Aorta (tissue), 4 donors: ENCODE data around the gene TYROBP. TPM values are rescaled to one million over a fixed set of nuclear protein-coding genes. Genes with fewer than 3 reads are reported as not detected.

Source experiments
- polyA plus RNA-seq, 2 donors: library from polyadenylated mRNA; stranded (reverse); fragments of 200-250 nt; gene quantifications; one replicate each; pipeline ENCODE4 v1.2.3, GENCODE V29; 2013
- total RNA-seq, 2 donors: library from RNA; stranded (reverse); fragmentation: NEBNext Ultra II Directional; extraction: Animal tissue kit (Norgen Biotek cat#: 25700); gene quantifications; one replicate each; pipeline ENCODE4 v1.2.1, GENCODE V29; 2021
- donor health status: healthy with polysubstance abuse.
- donor health status: Bipolar disorder and iron deficiency.
- donor health status: DM: no; HTN: no; CAD: no.
- donor health status: DM: yes; HTN: yes; CAD: no.

TYROBP gene
- total and polyA plus RNA-seq, 4 donors = 48.8 to 327 (median 108) TPM

Other genes starting within 250 kb of the TYROBP start
- not detected for gene UPK1A, start 241.8 kb downstream of the TYROBP start, total RNA-seq
- gene UPK1A, start 241.8 kb downstream of the TYROBP start, polyA plus RNA-seq = 1 to 10 TPM in 1 of 2 donors, under 1 TPM in 1; 0.54 to 1.5 TPM
- under 1 TPM in 1 of 2 donors, not detected in 1; 0.19 TPM for gene ZBTB32, start 203.7 kb downstream of the TYROBP start, total RNA-seq
- gene ZBTB32, start 203.7 kb downstream of the TYROBP start, polyA plus RNA-seq = not detected
- gene KMT2B, start 190.3 kb downstream of the TYROBP start, total RNA-seq = 10 to 100 TPM; 33.6 to 37.9 TPM
- 10 to 100 TPM in 1 of 2 donors, 1 to 10 TPM in 1; 6.4 to 43.3 TPM for gene KMT2B, start 190.3 kb downstream of the TYROBP start, polyA plus RNA-seq
- 10 to 100 TPM in 1 of 2 donors, 1 to 10 TPM in 1; 8.1 to 14.9 TPM for gene IGFLR1, start 165.8 kb downstream of the TYROBP start, total RNA-seq
- 10 to 100 TPM in 1 of 2 donors, 1 to 10 TPM in 1; 5.1 to 10.9 TPM for gene IGFLR1, start 165.8 kb downstream of the TYROBP start, polyA plus RNA-seq
- gene U2AF1L4, start 162.9 kb downstream of the TYROBP start, total RNA-seq = 10 to 100 TPM; 14.8 to 22.0 TPM
- 10 to 100 TPM; 24.7 to 70.4 TPM for gene U2AF1L4, start 162.9 kb downstream of the TYROBP start, polyA plus RNA-seq
- gene PSENEN, start 162.6 kb downstream of the TYROBP start, total RNA-seq = 10 to 100 TPM; 32.9 to 37.0 TPM
- 10 to 100 TPM; 32.4 to 59.2 TPM for gene PSENEN, start 162.6 kb downstream of the TYROBP start, polyA plus RNA-seq
- 10 to 100 TPM; 10.6 to 13.3 TPM for gene LIN37, start 159.7 kb downstream of the TYROBP start, total RNA-seq
- gene LIN37, start 159.7 kb downstream of the TYROBP start, polyA plus RNA-seq = 10 to 100 TPM; 13.1 to 91.2 TPM
- 100 to 1,000 TPM; 148 to 152 TPM for gene HSPB6, start 151.3 kb downstream of the TYROBP start, total RNA-seq
- gene HSPB6, start 151.3 kb downstream of the TYROBP start, polyA plus RNA-seq = 100 to 1,000 TPM in 1 of 2 donors, 10 to 100 TPM in 1; 73.9 to 131 TPM
- 10 to 100 TPM; 18.7 to 19.6 TPM for gene PROSER3, start 150.1 kb downstream of the TYROBP start, total RNA-seq
- 10 to 100 TPM in 1 of 2 donors, 1 to 10 TPM in 1; 4.1 to 18.7 TPM for gene PROSER3, start 150.1 kb downstream of the TYROBP start, polyA plus RNA-seq
- gene ARHGAP33, start 132.7 kb downstream of the TYROBP start, total RNA-seq = 10 to 100 TPM; 12.3 to 27.8 TPM
- gene ARHGAP33, start 132.7 kb downstream of the TYROBP start, polyA plus RNA-seq = 10 to 100 TPM in 1 of 2 donors, 1 to 10 TPM in 1; 1.9 to 22.1 TPM
- not detected for gene PRODH2, start 95.5 kb downstream of the TYROBP start, total RNA-seq
- gene PRODH2, start 95.5 kb downstream of the TYROBP start, polyA plus RNA-seq = not detected
- gene NPHS1, start 55.8 kb downstream of the TYROBP start, total RNA-seq = not detected
- not detected for gene NPHS1, start 55.8 kb downstream of the TYROBP start, polyA plus RNA-seq
- not detected for gene KIRREL2, start 51.4 kb downstream of the TYROBP start, total RNA-seq
- under 1 TPM; 0.08 to 0.50 TPM for gene KIRREL2, start 51.4 kb downstream of the TYROBP start, polyA plus RNA-seq
- gene APLP1, start 39.7 kb downstream of the TYROBP start, total RNA-seq = 10 to 100 TPM; 12.9 to 13.5 TPM
- 10 to 100 TPM in 1 of 2 donors, 1 to 10 TPM in 1; 7.6 to 23.0 TPM for gene APLP1, start 39.7 kb downstream of the TYROBP start, polyA plus RNA-seq
- gene NFKBID, start 7.8 kb downstream of the TYROBP start, total RNA-seq = 10 to 100 TPM; 18.9 to 19.4 TPM
- gene NFKBID, start 7.8 kb downstream of the TYROBP start, polyA plus RNA-seq = 10 to 100 TPM in 1 of 2 donors, 1 to 10 TPM in 1; 2.9 to 10.4 TPM
- gene HCST, start 5.8 kb downstream of the TYROBP start, total RNA-seq = 10 to 100 TPM; 18.7 TPM
- 10 to 100 TPM in 1 of 2 donors, 1 to 10 TPM in 1; 7.3 to 20.9 TPM for gene HCST, start 5.8 kb downstream of the TYROBP start, polyA plus RNA-seq
- 10 to 100 TPM; 14.5 to 15.1 TPM for gene LRFN3, start 28.1 kb upstream of the TYROBP start, total RNA-seq
- 1 to 10 TPM; 2.0 to 6.1 TPM for gene LRFN3, start 28.1 kb upstream of the TYROBP start, polyA plus RNA-seq
- gene SDHAF1, start 86.9 kb upstream of the TYROBP start, total RNA-seq = 10 to 100 TPM; 11.6 to 16.6 TPM
- gene SDHAF1, start 86.9 kb upstream of the TYROBP start, polyA plus RNA-seq = 10 to 100 TPM; 11.1 to 26.1 TPM
- 1 to 10 TPM; 1.0 to 1.4 TPM for gene SYNE4, start 100.5 kb upstream of the TYROBP start, total RNA-seq
- gene SYNE4, start 100.5 kb upstream of the TYROBP start, polyA plus RNA-seq = 1 to 10 TPM in 1 of 2 donors, not detected in 1; 2.3 TPM
- gene ALKBH6, start 105.9 kb upstream of the TYROBP start, total RNA-seq = 10 to 100 TPM; 14.0 to 15.3 TPM
- 10 to 100 TPM; 10.3 to 25.6 TPM for gene ALKBH6, start 105.9 kb upstream of the TYROBP start, polyA plus RNA-seq
- gene CLIP3, start 124.6 kb upstream of the TYROBP start, total RNA-seq = 10 to 100 TPM; 35.1 to 37.1 TPM
- 10 to 100 TPM in 1 of 2 donors, 1 to 10 TPM in 1; 8.9 to 22.2 TPM for gene CLIP3, start 124.6 kb upstream of the TYROBP start, polyA plus RNA-seq
- gene THAP8, start 146.0 kb upstream of the TYROBP start, total RNA-seq = 1 to 10 TPM; 1.8 to 4.1 TPM
- gene THAP8, start 146.0 kb upstream of the TYROBP start, polyA plus RNA-seq = 1 to 10 TPM; 2.9 to 3.6 TPM
- 1 to 10 TPM in 1 of 2 donors, under 1 TPM in 1; 0.45 to 1.3 TPM for gene WDR62, start 146.6 kb upstream of the TYROBP start, total RNA-seq
- gene WDR62, start 146.6 kb upstream of the TYROBP start, polyA plus RNA-seq = under 1 TPM; 0.25 to 0.26 TPM
- not detected for gene OVOL3, start 202.8 kb upstream of the TYROBP start, total RNA-seq
- gene OVOL3, start 202.8 kb upstream of the TYROBP start, polyA plus RNA-seq = not detected
- 10 to 100 TPM; 33.7 to 48.1 TPM for gene POLR2I, start 206.6 kb upstream of the TYROBP start, total RNA-seq
- 10 to 100 TPM; 56.7 to 96.0 TPM for gene POLR2I, start 206.6 kb upstream of the TYROBP start, polyA plus RNA-seq
- 100 to 1,000 TPM; 121 to 123 TPM for gene TBCB, start 207.2 kb upstream of the TYROBP start, total RNA-seq
- 100 to 1,000 TPM; 131 to 220 TPM for gene TBCB, start 207.2 kb upstream of the TYROBP start, polyA plus RNA-seq
- 100 to 1,000 TPM; 521 to 538 TPM for gene CAPNS1, start 231.8 kb upstream of the TYROBP start, total RNA-seq
- gene CAPNS1, start 231.8 kb upstream of the TYROBP start, polyA plus RNA-seq = 100 to 1,000 TPM; 488 to 543 TPM
- 100 to 1,000 TPM; 127 to 172 TPM for gene COX7A1, start 244.2 kb upstream of the TYROBP start, total RNA-seq
- gene COX7A1, start 244.2 kb upstream of the TYROBP start, polyA plus RNA-seq = 100 to 1,000 TPM; 191 to 244 TPM